GM20431 (cell line): Measurements from ENCODE around the gene FCN2.
"Not testable (repeated sequence)": the region's sequence is repeated elsewhere in the genome, so short reads cannot be mapped to it uniquely, and the experiment has no call there.

Experiments
- in situ Hi-C: fragments of 300-500 bp; cut with MseI, MboI; formaldehyde crosslinking; loops from one replicate; pipeline ENCODE4 v1.15.0; 2020; ENCODE audit warnings: low sequenced_read_pairs; ENCODE audit not compliant: unreplicated experiment

The FCN2 gene

GRCh38 chr9:134846699-134847098, 33.9 kb upstream of the FCN2 start:
- in situ Hi-C loops: no loop called here

GRCh38 chr9:134847138-134847537, 33.5 kb upstream of the FCN2 start:
- in situ Hi-C loops: no loop called here

GRCh38 chr9:134847752-134848432, 32.7 kb upstream of the FCN2 start:
- in situ Hi-C loops: no loop called here

- in situ Hi-C loops: no loop called here
Observed at GRCh38 chr9:134848504-134848903, 32.1 kb upstream of the FCN2 start.

- in situ Hi-C loops: no loop called here
Observed at GRCh38 chr9:134850611-134851010, 30.0 kb upstream of the FCN2 start.

- in situ Hi-C loops: no loop called here
Observed at GRCh38 chr9:134851020-134851419, 29.6 kb upstream of the FCN2 start.

- in situ Hi-C loops: no loop called here
Observed at GRCh38 chr9:134852906-134853654, 27.5 kb upstream of the FCN2 start.

- in situ Hi-C loops: no loop called here
Observed at GRCh38 chr9:134853893-134854292, 26.7 kb upstream of the FCN2 start.

GRCh38 chr9:134854541-134854981, 26.0 kb upstream of the FCN2 start:
- in situ Hi-C loops: no loop called here

GRCh38 chr9:134855231-134855899, 25.2 kb upstream of the FCN2 start:
- in situ Hi-C loops: no loop called here

GRCh38 chr9:134855900-134856377, 24.7 kb upstream of the FCN2 start:
- in situ Hi-C loops: no loop called here

GRCh38 chr9:134857451-134857850, 23.2 kb upstream of the FCN2 start:
- in situ Hi-C loops: not testable (repeated sequence)

GRCh38 chr9:134858051-134858841, 22.4 kb upstream of the FCN2 start:
- in situ Hi-C loops: no loop called here

- in situ Hi-C loops: no loop called here
Observed at GRCh38 chr9:134860510-134860909, 20.1 kb upstream of the FCN2 start.

GRCh38 chr9:134861595-134862334, 18.8 kb upstream of the FCN2 start:
- in situ Hi-C loops: no loop called here

- in situ Hi-C loops: no loop called here
Observed at GRCh38 chr9:134863306-134863902, 17.2 kb upstream of the FCN2 start.

GRCh38 chr9:134863941-134864820, 16.4 kb upstream of the FCN2 start:
- in situ Hi-C loops: no loop called here

GRCh38 chr9:134864821-134865190, 15.8 kb upstream of the FCN2 start:
- in situ Hi-C loops: no loop called here
